PC-3 (cell line): Measurements from ENCODE around the gene BSG.

Source experiments
- CTCF ChIP-seq: fragments of 300-600 bp; sonication (generic); conservative IDR thresholded peaks from 2 replicates; pipeline ENCODE4 v1.5.1; 2017; ENCODE audit warnings: antibody characterized with exemption, low read depth, mild to moderate bottlenecking, low read length
- EZH2phosphoT487 ChIP-seq: fragments of 300-600 bp; sonication (generic); IDR thresholded peaks from 2 replicates; pipeline ENCODE4 v1.6.1; 2018; ENCODE audit warnings: mild to moderate bottlenecking, antibody characterized with exemption, low read length, borderline replicate concordance

- TF ChIP-seq CTCF = no peak
- TF ChIP-seq EZH2phosphoT487 = no peak
These were observed 28.3 kb upstream of the BSG start, which contains the start of gene GZMM for GRCh38 chr19:543910-544608.
